Measurements from ENCODE around the gene PDPK1.

The PDPK1 gene

DNA sequence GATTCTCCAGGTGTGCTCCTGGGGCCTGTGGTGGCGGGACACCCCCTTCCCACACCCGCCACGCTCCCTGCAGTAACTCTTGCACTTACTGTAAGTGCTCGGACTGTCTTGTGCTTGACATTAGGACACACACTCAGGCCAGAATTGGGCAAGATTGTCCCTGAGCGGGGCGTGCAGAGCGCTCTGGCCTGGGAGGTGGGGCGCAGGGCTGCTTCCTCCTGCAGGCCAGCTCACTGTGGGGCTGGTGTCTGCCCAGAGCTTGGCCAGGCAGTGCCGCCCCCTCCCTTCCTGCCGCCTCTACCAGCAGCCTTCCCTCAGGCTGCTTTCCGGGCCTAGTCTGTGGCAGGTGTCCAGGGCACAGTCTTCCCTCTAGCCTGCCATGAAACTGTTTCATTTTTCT is 30.2 kb upstream of the PDPK1 start:
- no peak for DNase-seq

DNA sequence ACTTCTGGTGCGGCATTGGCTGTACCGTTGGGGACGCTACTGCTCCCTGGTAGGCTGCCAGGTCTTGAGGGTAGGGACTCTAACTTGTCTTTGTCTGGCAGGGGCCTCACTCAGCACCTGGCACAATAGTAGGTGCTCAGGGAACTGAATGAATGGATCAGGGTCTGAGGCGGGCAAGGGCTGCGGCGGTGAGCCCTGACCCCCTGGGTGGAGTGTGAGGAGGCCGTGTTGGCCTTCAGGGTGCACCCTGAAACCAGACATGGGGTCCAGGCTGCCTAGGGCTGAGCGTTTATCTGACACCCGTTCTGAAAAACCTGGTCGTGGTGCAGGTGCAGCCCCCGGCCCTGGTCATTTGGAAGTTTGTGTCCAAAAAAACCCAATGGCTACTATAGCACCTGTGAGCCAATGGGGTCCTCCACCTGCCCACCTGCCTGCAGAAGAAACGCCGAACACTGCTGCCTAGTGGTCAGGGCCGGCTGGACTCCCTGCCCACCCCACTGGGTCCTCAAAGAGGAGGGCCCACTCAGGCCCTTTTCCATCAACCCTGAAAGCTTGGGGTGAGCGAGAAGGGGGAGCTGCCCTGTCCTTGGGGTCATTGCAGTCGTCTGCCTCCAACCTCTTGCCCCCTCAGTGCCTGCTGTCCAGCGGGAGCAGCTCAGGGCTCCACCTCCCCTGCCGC is 29.0 kb upstream of the PDPK1 start:
- DNase-seq = no peak

DNA sequence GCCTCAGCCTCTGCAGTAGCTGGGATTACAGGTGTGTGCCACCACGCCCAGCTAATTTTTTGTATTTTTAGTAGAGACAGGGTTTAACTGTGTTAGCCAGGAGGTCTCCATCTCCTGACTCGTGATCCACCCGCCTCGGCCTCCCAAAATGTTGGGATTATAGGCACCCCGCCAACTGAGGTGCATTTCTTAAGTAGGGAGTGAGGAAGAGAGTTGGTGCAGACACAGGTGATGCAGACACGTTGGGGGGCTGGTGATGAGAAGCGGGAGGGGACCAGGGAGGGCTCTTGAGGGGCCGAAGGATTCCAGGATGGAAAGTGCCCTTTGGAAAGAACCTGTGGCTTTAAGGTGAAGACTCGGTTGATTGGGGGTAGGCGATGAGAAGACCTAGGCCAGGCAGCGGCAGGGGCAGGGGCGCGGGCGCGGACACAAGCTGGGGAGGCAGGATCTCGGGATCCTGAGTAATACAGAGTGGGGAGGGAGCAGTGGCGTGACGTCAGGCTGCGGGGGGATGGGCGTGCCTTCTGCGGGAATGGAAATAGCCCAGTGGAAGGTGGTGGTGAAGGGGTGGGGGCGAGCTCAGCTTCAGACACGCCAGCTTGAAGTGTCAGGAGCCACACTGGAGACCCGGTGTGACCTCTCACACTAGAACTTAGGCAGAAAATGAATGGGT is 26.6 kb upstream of the PDPK1 start:
- no peak for DNase-seq

DNA sequence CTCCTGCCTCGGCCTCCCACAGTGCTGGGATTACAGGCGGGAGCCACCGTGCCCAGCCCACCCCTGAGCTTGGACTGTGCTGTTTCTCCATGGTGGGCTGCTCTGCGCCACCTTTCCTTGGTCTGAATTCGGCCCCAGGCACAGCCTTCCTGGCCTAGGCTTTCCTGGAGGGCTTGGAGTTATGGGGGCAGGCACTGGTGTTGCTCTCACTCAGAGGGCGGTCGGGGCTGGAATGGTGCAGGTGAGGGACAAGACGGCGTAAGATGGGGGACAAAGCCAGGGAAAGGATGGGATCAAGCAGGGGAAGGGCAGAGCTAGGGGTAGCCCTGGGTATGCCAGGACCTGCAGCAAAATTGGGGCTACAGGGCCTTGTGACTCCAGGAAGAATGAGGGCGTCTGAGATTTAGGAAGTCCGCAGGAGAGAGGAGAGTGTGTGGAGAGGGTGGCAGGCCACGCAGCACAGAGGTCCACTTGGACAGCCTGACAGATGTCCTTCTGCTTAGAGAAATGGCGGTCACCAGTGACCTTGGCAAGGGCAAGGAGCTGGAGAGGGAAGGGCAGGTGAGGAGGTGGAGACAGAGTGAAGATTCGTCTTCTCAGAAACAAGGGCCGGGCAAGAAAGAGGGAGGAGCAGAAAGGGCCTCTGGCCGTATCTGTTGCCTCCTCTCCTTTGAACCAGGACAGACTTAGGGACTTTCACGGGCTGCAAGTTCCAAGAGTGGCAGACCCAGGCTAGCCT is 25.7 kb upstream of the PDPK1 start:
- no peak for DNase-seq

DNA sequence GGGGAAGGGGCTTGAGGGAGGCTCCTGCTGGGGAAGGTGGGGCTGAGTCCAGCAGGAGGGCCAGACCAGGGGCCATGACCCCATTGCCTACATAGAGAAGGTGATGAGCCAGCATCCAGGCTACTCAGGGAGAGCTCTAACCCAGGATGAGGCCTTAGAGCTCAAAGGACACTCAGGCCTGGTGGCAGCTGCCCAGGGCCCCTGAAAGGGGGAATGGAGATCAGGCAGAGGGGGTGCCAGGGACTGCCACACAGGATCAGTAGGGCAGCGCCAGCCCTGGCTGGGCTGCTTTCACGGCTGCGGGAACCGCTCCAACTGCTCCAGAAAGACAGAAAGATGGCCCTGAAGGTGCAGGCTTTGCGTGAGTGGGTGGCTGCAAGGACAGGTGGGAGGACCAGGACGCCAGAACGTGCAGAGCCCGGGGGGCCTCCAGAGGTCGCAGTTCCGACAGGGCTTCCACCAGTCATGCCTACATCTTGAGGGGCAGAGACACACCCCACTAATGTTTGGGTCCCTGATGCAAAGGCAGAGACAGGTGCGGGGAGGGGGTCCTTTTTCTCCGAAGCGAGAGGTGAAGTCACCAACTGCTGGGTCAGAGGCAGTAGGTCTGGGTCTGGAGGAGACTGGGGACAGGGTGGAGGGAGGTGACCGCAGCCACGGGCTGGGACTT is 25.0 kb upstream of the PDPK1 start:
- no peak for DNase-seq

DNA sequence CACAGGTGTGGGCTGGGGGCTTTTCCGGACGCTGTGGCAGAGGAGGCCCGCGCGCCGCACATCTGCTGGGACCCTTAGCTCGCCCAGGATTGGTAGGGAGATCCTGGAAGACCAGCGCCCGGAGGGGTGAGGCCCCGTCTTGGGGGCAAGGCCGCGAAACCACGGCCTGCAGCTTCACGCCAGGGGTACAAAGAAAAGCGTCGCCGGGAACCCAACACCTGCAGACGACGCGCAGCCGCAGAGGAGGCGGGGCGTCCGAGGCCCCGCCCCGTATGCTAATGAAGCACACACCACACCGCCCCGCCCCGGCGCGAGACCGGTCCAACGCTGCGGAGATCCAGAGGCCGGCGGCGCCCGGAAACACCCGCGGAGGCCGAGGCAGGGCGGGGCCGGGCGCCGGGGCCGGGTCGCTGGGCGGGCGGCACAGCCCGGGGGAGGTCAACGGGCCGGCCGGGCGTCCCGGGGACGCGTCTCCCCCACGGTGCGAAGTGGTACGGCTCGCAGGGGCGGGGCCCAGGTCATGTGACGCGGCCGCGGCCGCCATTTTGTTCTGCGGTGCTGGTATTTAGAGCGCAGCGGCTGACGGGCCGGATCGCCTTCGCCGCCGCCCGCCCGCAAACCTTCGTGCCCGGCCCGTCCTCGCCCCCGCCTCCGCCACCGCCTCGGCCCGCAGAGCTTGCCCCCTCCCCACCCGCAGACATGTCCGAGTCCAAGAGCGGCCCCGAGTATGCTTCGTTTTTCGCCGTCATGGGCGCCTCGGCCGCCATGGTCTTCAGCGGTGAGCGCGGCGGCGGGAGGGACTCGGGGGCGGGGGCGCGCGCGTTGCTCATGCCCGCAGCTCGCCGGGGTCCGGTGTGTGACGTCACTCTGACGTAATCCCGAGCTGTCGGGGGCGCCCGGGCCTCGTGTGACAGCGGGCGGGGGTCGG is 24.2 kb upstream of the PDPK1 start, which contains the start of gene ATP6V0C:
TSS of gene ATP6V0C (plus strand) at position 548 of the 928 bp plus-strand sequence. CDS start at position 700, 152 bp downstream.
- DNase-seq = peak; percentile 86 to 90

GRCh38 chr16:2514333-2515179 is 23.3 kb upstream of the PDPK1 start:
- DNase-seq = peak; percentile 30 to 37

- DNase-seq = no peak
Measured at GRCh38 chr16:2515180-2515851, 22.5 kb upstream of the PDPK1 start.

DNA sequence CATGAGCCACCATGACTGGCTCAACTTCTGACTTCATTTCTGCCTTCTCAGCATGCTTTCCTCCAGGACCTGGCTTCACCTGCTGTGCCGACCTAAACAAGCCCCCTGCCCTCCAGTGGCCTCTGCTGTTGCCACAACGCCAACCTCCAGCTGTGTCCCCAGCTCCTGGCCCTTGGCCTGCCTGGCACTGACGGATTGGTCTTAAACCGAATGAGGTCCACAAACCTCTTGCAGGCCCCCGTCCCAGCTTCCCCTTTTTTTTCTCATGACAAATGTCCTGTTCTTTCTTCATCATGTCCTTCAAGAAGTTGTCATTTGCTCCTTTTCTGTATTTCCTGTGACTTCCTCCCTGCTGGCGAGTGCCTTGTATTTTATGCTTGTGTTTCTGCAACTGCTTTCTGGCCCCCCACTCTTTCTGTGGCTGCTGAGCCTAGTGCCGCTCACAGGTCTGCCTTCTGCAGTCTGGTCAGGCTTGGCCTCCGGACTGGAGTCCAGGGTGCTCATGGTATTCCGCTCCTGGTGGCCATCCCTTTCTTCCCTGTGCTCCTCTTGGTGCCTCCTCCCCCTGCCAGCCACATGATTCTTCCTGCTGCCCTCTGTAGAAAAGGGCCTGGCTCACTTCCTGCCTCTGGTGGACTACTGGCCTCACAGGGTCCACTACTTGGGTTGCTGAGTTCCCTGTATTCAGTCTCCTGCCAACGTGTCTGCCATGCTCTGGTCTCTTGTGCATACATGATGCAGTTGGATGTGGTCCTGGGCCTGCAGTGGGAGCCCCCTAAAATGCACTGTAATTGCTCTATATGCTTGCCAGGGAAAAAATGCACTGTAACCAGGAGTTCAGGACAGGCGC is 21.2 kb upstream of the PDPK1 start:
- no peak for DNase-seq

- no peak for DNase-seq
Measured at GRCh38 chr16:2517954-2518605, 19.7 kb upstream of the PDPK1 start.

- DNase-seq = no peak
Measured at GRCh38 chr16:2518823-2519710, 18.8 kb upstream of the PDPK1 start.

- DNase-seq = no peak
Measured at GRCh38 chr16:2519711-2520080, 18.1 kb upstream of the PDPK1 start.

- DNase-seq = peak; percentile 88 to 89
Measured at GRCh38 chr16:2520097-2520783, 17.6 kb upstream of the PDPK1 start, which contains the start of gene AMDHD2. TSS of gene AMDHD2 (plus strand) at chr16:2520371. CDS start at chr16:2520459, 88 bp downstream.

DNA sequence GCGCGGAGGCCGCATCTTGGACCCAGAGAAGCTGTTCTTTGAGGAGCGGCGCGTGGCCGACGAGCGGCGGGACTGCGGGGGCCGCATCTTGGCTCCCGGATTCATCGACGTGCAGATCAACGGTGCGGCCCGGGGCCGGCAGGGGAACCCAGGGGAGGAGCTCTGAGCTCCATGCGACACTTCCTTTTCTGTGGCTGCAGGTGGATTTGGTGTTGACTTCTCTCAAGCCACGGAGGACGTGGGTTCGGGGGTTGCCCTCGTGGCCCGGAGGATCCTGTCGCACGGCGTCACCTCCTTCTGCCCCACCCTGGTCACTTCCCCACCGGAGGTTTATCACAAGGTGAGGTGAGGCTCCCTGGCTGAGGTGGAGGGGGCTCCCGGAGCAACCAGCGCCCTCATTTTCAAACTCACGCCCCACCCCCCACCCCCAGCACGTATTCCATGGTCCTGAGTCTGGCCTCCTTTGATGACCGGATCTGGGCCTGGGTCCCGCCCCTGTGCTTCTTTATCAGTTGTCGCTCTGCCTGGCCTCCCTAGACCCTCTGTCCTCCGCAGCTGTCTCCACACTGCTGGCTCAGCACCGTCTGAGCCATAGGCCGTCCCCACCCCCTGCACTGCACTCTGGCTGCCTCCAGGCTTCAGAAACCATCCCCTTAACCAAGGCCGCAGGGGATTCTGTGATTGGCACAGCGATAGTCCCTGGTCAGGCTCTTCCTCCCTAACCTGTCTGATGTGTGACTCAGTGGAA is 16.9 kb upstream of the PDPK1 start:
- peak; percentile 22 to 43 for DNase-seq

DNA sequence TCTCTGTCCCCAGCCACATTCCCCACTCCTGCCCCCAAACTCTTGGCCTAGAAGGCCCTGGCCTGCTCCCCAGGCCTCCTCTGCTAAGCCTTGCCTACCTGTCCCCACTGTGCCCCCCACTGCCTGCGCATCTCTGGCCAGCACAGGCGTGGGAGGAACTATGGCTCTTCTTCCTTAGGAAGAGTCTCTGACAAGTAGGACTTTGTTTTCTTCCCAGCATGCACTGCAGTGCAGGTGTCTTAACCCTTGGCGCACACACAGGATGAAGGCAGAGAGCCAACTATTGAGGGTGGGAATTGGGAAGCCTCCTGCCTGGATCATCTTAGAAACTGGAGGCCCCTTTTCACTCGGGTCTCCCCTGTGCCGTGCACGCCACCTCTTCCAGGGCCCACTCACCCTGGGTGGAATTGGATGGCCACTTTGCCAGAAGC is 14.0 kb upstream of the PDPK1 start:
- DNase-seq = no peak

DNA sequence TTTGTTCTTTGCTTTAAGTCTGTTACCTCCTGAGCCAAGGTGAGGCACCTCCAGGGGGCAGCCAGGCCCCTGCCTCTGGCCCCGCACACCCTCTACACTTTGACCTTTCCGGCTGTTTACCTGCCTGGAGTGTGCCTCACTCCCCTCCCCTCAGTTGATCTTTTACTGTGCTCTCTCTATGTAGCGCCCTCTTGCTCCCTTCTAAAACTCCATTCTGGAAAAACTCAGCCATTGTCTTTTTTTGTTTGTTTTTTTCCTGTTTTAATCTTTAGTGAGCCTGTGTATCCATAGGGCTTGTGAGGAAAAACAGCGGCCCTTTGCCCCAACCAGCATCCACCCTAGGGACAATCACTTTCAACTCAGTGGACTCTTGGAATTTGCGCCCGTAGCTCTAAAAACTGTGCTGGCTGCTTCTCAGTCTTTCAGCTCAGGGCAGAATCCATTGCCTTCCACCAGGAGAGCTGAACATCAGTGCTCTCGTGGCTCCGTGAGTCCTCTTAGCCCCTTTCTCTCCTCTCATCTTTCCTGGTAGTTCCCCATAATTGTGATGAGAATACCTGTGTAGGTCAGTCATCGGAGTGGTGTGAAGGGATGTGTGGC is 13.4 kb upstream of the PDPK1 start:
- DNase-seq = no peak

All from stimulated activated CD4-positive, alpha-beta T cell treated with anti-CD3 and anti-CD28 coated beads, Interleukin-4, amount 100 ng/mL, for 4 hours (primary cell).